Calu3 (cell line): ENCODE results near the gene MRPS9. TPM values are rescaled to one million over a fixed set of nuclear protein-coding genes. Genes with fewer than 3 reads are reported as not detected.

Experiments
- BruUV-seq: library from RNA; stranded (reverse); fragments of 400-500 nt; replicated peaks from 2 replicates; lab custom pipeline; 2021; lab: Mats Ljungman, UMichigan
- CTCF ChIA-PET: fragments of 300-600 bp; sonication (Branson Sonifier 250); formaldehyde crosslinking; loops from one replicate; lab custom pipeline; 2022; ENCODE audit warnings: antibody characterized with exemption; lab: Charles Lee
- DNase-seq: peaks from one replicate; pipeline ENCODE4 v3.0.0; 2022
- H3K27ac Mint-ChIP-seq: one replicate; pipeline ENCODE4 v1.8.0; 2022; ENCODE audit warnings: mixed read lengths; ENCODE audit not compliant: unreplicated experiment
- H3K27me3 Mint-ChIP-seq: one replicate; pipeline ENCODE4 v1.8.0; 2022; ENCODE audit warnings: mixed read lengths; ENCODE audit not compliant: unreplicated experiment
- H3K36me3 Mint-ChIP-seq: one replicate; pipeline ENCODE4 v1.8.0; 2022; ENCODE audit warnings: mild to moderate bottlenecking, moderate library complexity, mixed read lengths; ENCODE audit not compliant: insufficient read depth, unreplicated experiment
- H3K4me1 Mint-ChIP-seq: one replicate; pipeline ENCODE4 v1.8.0; 2022; ENCODE audit warnings: mild to moderate bottlenecking, low read depth, mixed read lengths; ENCODE audit not compliant: unreplicated experiment
- H3K4me3 Mint-ChIP-seq: one replicate; pipeline ENCODE4 v1.8.0; 2022; ENCODE audit warnings: mild to moderate bottlenecking, low read depth, moderate library complexity, mixed read lengths; ENCODE audit not compliant: unreplicated experiment
- H3K9me3 Mint-ChIP-seq: one replicate; pipeline ENCODE4 v1.8.0; 2022; ENCODE audit warnings: low read depth, mixed read lengths; ENCODE audit not compliant: unreplicated experiment
- intact Hi-C: fragments of 100-400 bp; cut with micrococcal nuclease; formaldehyde crosslinking; loops from one replicate; pipeline ENCODE4 v1.10.0; 2022; ENCODE audit not compliant: unreplicated experiment
- total RNA-seq: library from RNA; stranded (reverse); gene quantifications from 2 replicates; pipeline ENCODE4 v1.2.3, GENCODE V29; 2022
- TF ChIP-seq, protein P1 (sequence below): fragments of 200-600 bp; IDR thresholded peaks from one replicate; pipeline ENCODE4 v1.8.0; 2022; ENCODE audit warnings: antibody characterized with exemption; ENCODE audit not compliant: unreplicated experiment

Gene MRPS9
- total RNA-seq, 1 experiment from 2014 or later = 33.9 TPM

DNA sequence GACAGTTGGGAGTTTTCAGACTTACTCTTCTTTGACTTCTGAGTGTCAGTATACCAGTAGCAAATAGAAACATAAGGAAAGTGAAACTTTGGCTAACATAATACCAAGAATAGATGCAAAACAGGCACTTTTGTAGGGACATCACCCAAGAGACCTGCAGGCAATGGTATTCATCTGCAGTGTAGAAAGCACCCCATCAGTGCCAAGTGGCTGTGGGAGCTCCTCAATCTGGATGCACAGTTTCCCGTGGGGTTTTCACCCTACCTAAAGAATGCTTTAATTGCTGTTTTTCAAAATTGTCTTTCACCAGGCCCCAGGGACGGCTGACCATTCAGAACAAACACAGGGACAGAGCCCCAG, 107.1 kb downstream of the MRPS9 start:
- H3K4me1 Mint-ChIP-seq = no peaks in the 10 kb centered on the region
- no TSS peak for BruUV-seq
- no peak for DNase-seq
- H3K36me3 Mint-ChIP-seq = peaks cover 10% of the 10 kb centered on the region
- H3K27me3 Mint-ChIP-seq = peaks cover 97% of the 10 kb centered on the region
- H3K9me3 Mint-ChIP-seq = no peaks in the 10 kb centered on the region
- peak overlapping the region; percentile 50 for H3K4me3 Mint-ChIP-seq
- TF ChIP-seq, protein P1, sequence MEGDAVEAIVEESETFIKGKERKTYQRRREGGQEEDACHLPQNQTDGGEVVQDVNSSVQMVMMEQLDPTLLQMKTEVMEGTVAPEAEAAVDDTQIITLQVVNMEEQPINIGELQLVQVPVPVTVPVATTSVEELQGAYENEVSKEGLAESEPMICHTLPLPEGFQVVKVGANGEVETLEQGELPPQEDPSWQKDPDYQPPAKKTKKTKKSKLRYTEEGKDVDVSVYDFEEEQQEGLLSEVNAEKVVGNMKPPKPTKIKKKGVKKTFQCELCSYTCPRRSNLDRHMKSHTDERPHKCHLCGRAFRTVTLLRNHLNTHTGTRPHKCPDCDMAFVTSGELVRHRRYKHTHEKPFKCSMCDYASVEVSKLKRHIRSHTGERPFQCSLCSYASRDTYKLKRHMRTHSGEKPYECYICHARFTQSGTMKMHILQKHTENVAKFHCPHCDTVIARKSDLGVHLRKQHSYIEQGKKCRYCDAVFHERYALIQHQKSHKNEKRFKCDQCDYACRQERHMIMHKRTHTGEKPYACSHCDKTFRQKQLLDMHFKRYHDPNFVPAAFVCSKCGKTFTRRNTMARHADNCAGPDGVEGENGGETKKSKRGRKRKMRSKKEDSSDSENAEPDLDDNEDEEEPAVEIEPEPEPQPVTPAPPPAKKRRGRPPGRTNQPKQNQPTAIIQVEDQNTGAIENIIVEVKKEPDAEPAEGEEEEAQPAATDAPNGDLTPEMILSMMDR = no peak
- intact Hi-C loops = no loop called here
- no peak overlapping the region for H3K27ac Mint-ChIP-seq
- CTCF ChIA-PET = no interaction called here

GRCh38 chr2:105149272-105149671, 111.4 kb downstream of the MRPS9 start:
- intact Hi-C loops = no loop called here
- no peak for DNase-seq
- TF ChIP-seq, protein P1 = no peak
- H3K4me3 Mint-ChIP-seq = no peak overlapping the region
- no peaks in the 10 kb centered on the region for H3K9me3 Mint-ChIP-seq
- no TSS peak for BruUV-seq
- H3K27me3 Mint-ChIP-seq = peaks cover 86% of the 10 kb centered on the region
- CTCF ChIA-PET = no interaction called here
- no peaks in the 10 kb centered on the region for H3K4me1 Mint-ChIP-seq
- no peak overlapping the region for H3K27ac Mint-ChIP-seq
- H3K36me3 Mint-ChIP-seq = peaks cover 6% of the 10 kb centered on the region

Other genes starting within 250 kb of the MRPS9 start
- not detected in 2 replicates for gene POU3F3, start 184.0 kb upstream of the MRPS9 start, total RNA-seq
- not detected in 2 replicates for gene GPR45, start 203.7 kb downstream of the MRPS9 start, total RNA-seq